GM18502 (cell line): ENCODE results near the gene KMT5B.
"Not testable (repeated sequence)": the region's sequence is repeated elsewhere in the genome, so short reads cannot be mapped to it uniquely, and the experiment has no call there.

Source experiments
- ATAC-seq: cut with Tn5 transposase; IDR thresholded peaks from one replicate; pipeline ENCODE4 v1.9.1; 2021; ENCODE audit warnings: mild to moderate bottlenecking; ENCODE audit not compliant: unreplicated experiment, poor library complexity

The KMT5B gene

DNA sequence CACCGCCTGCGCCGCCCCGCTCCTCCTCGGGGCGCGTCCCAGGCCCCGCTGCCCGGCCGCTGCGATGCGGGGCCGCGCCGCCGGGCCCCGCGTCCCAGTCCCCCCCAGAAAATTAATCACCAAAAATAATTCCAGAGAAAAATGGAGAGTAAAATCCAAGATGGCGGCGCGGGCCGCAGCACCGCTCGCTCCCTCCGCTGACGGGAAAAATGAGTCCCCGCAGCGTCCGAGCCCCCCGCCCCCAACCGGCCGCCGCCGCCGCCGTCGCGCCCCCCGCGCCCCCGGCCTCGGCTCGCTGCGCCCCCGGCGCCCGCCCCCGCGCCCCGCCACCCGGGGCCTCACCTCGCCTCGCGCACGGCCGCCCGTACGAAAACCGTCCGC, at the start of gene KMT5B:
Gene KMT5B, minus strand, starts transcription at position 162 of the 381 bp plus-strand sequence. CDS start 23,220 bp downstream, outside the sequence.
- peak; percentile 22 for ATAC-seq

DNA sequence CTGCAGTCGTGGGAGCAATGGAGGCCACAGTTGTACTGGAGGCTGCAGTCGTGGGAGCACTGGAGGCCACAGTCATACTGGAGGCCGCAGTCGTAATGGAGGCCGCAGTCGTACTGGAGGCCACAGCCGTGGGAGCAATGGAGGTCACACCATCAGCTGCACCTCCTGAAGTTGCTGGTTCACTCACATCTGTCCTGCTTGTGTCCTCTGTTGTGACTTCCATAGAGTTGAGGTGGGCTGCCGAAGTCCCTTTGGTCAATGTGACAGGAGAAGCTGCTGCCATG, 49.4 kb upstream of the KMT5B start:
- no peak for ATAC-seq

DNA sequence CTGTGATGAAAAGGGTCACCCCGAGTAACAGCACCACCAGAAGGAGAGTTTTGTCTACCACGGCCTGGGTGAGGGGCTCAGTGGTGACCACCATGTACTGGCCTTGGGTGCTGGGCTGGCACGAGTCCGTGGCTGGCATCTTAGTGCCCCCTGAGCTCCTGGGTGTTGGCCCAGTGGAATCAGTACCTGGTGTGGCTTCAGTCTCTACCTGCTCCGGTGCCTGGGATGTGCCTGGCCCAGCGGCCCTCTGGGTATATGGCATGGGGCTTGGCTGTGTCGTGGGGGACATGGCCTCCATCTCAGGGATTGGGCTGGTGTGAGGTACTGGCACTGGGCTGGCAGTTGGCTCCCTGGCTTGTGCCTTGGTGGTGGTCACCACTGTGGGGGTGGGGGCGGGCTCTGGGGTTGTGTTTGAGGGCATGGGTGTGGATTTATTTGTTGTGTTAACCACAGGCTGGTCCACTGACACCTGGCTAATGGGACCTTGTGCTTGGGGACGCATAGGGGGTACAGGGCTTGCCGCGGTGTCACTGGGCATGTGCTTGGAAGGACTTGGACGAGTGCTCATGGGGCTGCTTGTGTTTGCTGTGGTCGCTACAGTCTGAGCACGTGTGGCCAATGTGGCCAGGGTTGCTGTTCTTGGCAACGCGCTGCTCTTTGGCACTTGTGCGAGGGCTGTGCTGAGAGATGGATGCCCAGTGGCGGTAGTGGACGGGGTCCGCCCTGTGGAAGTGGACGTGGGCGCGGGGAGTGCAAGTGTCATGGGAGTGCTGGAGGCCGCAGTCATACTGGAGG, 48.9 kb upstream of the KMT5B start:
- no peak for ATAC-seq

DNA sequence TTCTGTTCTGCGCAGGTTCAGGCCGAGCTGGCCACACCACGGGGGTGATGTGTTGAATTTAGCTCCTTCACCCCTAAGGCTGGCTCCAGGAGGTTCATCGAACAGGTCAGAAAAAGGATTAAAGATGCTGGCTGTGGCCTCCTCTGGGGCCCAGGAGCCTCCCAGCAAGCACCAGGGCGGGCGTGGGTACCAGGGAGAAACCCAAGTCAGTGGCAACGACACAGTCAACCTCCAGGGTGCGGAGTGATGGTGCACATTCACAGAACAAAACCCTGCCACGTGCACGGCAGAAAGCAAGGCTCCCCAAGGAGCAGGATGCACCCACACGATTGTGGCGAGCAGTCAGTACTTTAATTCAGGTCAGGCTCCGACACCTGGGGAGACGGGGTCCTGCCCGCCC, 47.9 kb upstream of the KMT5B start:
- no peak for ATAC-seq

DNA sequence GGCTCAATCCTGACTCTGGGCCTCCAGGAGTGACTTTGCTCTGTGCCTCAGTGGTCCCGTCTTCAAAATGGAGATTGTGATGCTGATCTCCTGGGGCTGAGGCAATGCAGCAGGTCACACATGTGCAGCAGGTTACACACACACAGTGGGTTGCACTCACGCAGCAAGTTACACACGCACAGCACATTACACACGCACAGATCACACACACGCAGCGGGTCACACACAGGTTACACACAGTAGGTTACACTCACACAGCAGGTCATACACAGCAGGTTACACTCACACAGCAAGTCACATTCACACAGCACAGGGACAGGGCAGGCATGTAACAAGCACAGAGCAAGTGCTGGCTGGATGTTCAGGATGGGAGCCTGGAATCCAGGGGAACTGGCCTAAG, 47.4 kb upstream of the KMT5B start:
- ATAC-seq = no peak

DNA sequence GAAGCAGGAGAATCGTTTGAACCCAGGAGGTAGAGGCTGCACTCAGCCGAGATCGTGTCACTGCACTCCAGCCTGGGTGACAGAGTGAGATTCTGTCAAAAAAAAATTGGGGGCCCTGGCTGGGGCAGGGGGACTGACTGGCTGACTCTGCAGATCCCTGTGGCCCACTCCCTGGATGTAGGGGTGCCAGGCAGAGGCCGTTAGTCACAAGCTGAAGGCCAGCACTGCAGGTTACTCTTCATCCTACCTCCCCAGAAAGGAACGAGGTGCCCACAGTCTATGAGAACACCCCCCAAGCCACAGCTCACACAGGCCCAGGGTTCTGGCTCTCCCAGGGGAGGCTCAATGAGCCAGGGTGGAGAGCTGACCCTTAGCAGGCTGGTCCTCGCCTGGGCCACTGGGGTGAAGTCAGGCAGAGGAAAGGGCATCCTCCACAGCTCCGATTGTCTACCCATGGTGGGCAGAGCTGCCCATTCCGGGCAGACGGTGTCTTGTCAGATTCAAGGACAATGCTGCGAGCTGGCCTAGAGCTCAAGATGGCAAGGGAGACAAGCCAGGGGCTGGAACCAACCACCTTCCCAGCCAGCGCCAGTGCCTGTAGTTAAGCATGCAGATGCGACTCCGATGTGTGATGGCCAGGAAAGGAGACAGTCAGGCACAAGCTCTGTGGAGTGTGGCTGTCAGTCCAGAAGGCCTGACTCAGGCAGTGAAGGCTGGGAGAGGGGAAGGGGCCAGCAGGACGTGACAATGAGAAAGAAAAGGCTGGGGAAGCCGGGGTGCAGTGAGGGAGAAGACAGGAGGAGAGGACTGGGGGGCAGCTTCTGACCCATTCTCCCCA, 46.2 kb upstream of the KMT5B start:
- ATAC-seq = no peak

DNA sequence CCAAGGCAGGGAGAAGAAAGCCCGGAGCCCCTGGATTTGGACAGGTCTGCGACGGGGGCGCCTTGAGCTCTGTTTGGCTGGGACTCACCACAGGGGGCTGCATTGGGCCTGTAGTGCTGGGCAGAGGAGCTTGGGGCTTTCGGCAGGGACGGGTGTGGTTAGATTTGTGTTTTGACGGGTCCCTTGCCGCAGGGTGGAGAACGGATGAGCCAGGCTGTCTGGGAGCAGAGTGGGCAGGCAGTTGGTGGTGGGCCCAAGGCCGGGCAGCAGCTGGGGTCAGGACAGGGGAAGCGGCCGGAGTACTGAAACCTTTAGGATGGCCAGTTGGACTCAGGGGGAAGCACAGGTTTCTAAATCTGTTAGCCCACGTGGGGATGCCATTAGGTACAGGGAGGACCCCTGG, 45.3 kb upstream of the KMT5B start:
- no peak for ATAC-seq

DNA sequence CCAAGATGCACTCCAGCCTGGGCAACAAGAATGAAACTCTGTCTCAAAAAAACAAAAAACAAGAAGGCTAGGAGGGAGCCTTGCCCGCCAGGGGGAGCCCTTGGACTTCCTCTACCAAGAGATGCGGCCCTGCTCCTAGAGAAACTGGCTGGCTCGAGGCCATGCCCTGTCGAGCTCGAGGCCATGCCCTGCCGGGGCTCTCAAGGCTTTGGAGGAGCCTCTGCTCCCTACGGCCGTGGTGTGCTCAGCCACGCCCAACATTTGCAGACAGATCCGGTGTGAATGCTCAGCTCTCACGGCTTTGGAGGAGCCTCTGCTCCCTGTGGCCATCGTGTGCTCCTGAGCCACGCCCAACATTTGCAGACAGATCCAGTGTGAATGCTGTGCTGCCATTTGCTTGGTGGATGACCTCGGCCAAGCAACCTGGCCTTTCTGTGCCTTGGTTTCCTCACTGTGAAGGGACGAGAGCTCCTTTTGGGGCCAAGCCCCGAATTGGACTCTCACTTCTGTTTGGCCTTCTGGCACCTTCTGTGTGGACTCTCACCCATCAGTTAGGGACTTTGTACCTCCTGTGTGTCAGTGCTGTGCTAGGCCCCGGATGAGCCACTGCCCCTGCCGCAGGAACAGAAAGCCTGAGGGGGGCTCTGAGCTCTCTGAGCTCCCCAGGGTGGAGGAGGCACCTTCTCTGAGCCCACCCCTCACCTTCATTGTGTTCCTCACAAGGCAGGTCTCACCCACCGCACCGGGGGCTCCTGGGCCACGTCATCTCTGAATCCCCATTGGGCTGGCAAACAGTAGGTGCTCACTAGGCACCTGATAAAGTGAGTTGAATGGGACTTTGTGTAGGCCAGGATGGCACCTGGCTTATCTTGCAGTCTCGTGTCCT, 44.6 kb upstream of the KMT5B start:
- ATAC-seq = no peak

DNA sequence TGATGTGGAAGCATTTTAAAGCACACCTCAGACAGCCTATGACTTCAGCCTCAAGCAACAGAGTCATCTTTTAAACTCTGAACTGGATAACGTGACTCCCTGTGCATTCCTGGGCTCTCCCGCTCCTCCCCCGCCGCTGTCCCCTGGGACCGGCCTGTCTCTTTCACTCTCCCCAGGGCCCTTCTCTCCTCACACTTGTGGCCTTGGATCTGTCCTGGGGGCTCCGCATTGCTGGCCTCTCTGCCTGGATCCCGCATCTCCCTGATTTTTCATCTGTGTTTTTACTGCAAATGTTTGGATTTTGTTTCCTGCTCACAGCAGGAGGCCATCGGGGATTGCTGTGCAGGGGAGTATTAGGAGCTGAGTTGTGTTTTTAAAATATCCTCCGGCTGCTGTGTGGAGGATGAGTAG, 43.2 kb upstream of the KMT5B start:
- no peak for ATAC-seq

DNA sequence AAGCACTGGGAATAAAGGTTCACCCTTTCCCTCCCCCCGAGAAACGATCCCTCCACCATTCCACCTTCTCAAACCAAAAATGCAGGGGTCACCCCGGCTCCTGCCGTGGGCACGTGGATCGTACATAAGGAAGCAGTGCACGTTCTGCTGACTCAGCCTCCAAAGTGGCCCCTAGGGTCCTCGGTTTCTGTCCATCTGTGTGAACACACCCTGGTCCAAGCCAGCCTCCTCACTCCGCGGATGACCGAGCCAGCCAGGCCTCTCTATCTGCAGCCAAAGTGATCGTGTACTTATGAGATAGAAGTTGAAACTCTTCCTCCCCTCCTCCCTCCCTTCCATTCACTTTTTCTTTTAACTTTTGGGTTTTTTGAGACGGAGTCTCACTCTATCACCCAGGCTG, 42.4 kb upstream of the KMT5B start:
- ATAC-seq = no peak

DNA sequence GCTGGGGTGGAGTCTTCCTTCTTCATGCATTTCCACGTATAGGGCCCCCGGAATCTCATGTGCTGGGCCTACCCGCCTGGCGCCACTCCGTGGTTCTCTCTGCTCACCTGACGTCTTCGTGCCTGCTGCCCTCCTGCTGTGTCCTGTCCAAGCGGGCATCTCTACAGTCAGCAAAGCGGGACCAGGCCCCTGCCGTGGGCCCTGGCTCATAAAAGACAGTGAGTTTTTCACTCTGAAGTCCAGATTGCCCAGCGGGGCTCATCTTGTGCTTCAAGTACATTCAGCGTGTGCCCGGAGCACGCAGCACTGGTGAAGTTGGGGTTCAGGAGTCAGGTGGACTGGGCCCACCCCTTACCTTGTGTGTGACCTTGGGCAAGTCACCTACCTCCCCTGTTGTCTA, 41.3 kb upstream of the KMT5B start:
- no peak for ATAC-seq

DNA sequence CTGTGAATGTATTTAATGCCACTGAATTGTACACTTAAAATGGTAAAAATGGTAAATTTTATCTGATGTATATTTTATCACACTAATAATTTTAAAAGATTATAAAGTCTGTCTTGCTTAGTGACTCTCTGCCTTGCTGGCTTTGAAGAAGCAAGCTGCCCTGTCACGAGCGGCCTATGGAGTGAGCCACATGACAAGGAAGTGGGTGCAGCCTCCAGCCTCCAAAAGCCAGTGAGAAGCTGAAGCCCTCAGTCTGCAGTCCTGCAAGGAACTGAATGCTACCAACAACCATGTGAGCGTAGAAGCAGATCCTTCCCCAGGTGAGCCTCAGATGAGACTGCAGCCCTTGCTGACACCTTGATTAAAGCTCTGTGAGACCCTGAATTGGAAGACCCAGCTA, 38.7 kb upstream of the KMT5B start:
- no peak for ATAC-seq

DNA sequence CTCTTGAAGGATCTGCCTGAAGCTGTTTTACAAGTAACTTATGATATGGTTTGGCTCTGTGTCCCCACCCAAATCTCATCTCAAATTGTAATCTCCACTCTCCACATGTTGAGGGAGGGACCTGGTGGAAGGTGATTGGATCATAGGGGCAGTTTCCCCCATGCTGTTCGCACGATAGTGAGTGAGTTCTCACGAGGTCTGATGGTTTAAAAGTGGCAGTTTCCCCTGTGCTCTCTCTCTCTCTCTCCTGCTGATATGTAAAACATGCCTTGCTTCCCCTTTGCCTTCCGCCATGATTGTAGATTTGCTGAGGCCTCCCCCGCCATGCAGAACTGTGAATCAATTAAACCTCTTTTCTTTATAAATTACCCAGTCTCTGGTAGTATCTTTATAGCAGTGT, 31.8 kb upstream of the KMT5B start:
- not testable (repeated sequence) for ATAC-seq

DNA sequence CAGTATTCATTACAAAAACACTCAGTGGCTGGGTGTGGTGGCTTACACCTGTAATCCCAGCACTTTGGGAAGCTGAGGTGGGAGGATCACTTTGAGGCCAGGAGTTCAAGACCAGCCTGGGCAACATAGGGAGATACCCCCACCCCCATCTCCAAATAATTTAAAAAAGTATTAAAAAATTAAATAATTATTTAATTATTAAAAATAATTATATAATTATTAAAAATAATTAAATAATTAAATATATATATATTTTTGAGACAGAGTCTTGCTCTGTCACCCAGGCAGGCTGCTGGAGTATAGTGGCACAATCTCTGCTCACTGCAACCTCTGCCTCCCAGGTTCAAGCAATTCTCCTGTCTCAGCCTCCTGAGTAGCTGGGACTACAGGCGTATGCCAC, 30.8 kb upstream of the KMT5B start:
- not testable (repeated sequence) for ATAC-seq

DNA sequence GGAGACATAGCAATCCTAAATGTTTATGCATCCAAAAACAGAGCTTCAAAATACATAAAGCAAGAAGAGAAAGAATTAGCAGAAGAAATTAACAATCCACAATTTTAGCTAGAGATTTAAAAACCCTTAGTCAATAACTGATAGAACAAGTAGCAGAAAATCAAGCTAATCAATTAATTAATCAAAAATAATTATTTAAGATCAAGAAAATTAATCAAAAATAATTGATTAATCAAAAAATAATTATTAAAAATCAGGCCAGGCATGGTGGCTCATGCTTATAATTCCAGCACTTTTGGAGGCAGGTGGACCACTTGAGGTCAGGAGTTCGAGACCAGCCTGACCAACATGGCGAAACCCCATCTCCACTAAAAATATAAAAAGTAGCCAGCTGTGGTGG, 29.5 kb upstream of the KMT5B start:
- no peak for ATAC-seq

DNA sequence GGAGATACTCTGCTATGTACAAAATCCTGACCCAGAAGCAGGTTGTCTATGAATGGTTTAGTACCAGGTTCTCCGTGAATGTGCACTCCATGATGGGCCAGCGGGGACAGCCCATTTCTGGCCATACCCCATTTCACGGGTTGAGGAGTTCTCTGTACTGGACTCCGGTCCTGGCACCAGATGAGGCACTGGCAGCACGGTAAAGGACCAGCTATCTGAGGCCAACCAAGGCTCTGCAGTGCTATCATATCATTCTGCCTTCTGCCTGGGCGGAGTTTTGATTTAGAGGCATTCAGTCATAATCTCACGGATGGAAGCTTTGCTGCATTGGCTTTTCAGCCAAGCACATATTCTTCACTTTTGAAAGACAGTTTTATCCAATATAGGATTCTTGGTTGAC, 18.5 kb upstream of the KMT5B start:
- ATAC-seq = no peak

DNA sequence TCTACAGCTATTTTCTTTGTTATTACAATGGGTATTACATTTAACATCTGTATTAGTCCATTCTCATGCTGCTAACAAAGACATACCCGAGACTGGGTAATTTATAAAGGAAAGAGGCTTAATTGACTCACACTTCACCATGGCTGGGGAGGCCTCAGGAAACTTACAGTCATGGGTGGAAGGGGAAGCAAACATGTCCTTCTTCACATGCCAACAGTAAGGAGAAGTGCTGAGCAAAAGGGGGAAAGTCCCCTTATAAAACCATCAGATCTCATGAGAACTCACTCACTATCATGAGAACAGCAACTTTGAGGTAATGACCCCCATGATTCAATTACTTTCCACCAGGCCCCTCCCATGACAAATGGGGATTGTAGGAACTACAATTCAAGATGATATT, 16.5 kb upstream of the KMT5B start:
- no peak for ATAC-seq

DNA sequence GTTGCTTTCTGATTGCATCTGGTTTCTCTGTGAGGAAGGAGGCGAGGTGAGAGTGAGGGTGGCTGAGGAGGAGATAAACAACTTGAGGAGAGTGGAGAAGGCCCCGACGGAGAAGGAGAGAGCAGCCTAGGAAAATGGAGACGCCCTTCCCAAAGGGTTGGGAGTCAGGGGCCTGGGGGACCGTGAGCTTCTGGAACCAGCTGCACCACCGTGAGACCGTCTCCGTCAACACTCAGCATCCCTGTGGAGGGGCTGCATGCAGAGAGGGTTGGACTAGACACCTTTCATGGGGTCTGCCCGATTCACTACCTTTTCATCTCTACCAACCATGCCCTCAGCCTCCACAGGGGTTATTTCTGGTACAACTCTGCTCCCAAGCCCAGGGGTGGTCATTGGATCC, 13.3 kb upstream of the KMT5B start:
- no peak for ATAC-seq

DNA sequence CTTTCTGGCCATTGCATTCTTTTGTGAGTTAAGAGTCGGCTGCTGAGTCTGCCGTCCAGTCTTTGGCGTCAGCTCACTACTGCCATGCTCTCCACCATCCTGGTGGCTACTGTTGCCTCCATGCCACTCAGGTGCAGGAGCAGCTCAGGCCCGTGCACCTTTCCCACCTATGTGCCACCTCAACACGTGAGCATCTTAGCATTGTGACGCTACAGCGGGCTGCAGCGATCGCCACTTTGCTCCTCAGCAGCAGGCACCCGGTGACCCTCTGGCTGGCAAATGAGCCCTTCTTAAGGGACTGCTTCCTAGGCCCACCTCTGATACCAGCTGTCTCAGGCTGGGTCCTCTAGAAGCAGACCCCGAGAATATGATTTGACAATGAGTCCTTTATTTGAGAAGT, 11.5 kb upstream of the KMT5B start:
- ATAC-seq = no peak

DNA sequence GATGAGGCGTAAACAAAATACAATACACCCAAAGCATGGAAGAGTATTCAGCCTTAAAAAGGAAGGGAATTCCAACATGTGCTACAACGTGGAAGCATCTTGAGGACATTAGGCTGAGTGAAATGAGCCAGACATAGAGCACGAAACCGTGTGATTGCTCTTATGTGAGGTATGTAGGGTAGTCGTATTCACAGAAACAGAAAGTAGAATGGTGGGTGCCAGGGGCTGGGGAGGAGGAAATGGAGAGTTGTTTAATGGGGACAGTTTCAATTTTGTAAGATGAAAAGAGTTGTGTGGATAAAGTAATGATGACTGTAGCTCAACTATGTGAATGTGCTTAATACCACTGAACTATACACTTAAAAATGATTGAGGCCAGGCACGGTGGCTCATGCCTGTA, 10.2 kb upstream of the KMT5B start:
- no peak for ATAC-seq

DNA sequence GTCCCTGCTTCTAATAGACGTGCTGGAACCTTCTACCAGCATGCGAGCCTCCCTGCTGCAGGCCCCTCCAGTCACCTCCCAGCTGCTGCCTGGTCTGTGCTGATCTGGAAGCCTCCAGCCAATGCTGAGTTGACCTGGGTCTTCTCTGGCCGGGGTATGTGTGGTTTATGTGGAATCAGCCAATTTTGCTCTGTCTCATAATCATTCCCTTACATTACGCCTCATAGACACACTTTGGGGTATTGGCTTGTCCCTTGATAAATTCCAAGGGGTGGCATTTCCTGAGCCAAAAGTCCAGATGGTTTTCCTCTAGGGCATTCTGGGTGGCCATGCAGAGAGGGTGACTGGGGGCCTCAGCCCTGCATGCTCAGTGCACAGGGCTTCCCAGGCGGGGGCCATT, 8.3 kb upstream of the KMT5B start:
- no peak for ATAC-seq
